Psoas muscle (tissue), 8 donors: ENCODE results near the gene FAHD2A. TPM values are rescaled to one million over a fixed set of nuclear protein-coding genes. Genes with fewer than 3 reads are reported as not detected.
"Not testable (repeated sequence)": the region's sequence is repeated elsewhere in the genome, so short reads cannot be mapped to it uniquely, and the experiment has no call there.

Experiments used
- ATAC-seq, 4 donors: fragments of 200-7000 bp; cut with Tn5 transposase; one replicate each; pipeline ENCODE4 v1.9.1; 2020; ENCODE audit warnings: moderate library complexity in 3 of 4, mild to moderate bottlenecking in 2 of 4
- DNase-seq, 2 donors: peaks; one replicate each; pipeline ENCODE4 v3.0.0-alpha.2; 2020
- H3K27ac ChIP-seq: fragments of 200-600 bp; one replicate; pipeline ENCODE4 v1.8.0; 2022
- H3K27me3 ChIP-seq, 3 donors: fragments of 200-600 bp in 1 of 3; one replicate each; pipeline versions ENCODE4 v1.6.1 to v1.8.0; 2013 to 2022; ENCODE audit warnings: low read length in 2 of 3, mild to moderate bottlenecking in 2 of 3, moderate library complexity in 1 of 3; ENCODE audit not compliant: insufficient read depth in 3 of 3
- H3K36me3 ChIP-seq, 2 donors: fragments of 200-600 bp in 1 of 2; one replicate each; pipeline versions ENCODE4 v1.6.1 to v1.8.0; 2013 to 2022; ENCODE audit warnings: low read depth in 1 of 2, mild to moderate bottlenecking in 1 of 2, moderate library complexity in 1 of 2; ENCODE audit not compliant: insufficient read depth in 1 of 2
- H3K4me1 ChIP-seq: fragments of 200-600 bp; one replicate; pipeline ENCODE4 v1.8.0; 2022
- H3K4me3 ChIP-seq: fragments of 200-600 bp; one replicate; pipeline ENCODE4 v1.8.0; 2022; ENCODE audit warnings: mild to moderate bottlenecking
- H3K9me3 ChIP-seq: fragments of 200-600 bp; one replicate; pipeline ENCODE4 v1.8.0; 2022
- WGBS, 3 donors: extraction: QIAGEN DNeasy Blood & Tissue Kit; methylation state at CpG; one replicate each; pipeline versions ENCODE4 v1.1.6 to v1.1.7; 2013; 5-methylcytosine and 5-hydroxymethylcytosine counted together
- intact Hi-C, 2 donors: fragments of 100-400 bp; cut with DNase I; formaldehyde crosslinking; loops; one replicate each; pipeline versions ENCODE4 v1.11.0 to v1.14.2; 2022
- polyA plus RNA-seq, 3 donors: library from polyadenylated mRNA; stranded (reverse); fragments of 200-250 nt; gene quantifications; one replicate each; pipeline ENCODE4 v1.2.3, GENCODE V29; 2013
- total RNA-seq, 4 donors: library from RNA; stranded (reverse); fragmentation: NEBNext Ultra II Directional in 2 of 4; extraction: Animal tissue kit (Norgen Biotek cat#: 25700) in 2 of 4; gene quantifications; one replicate each; pipeline versions ENCODE4 v1.2.1 to v1.2.4, GENCODE V29; 2021 to 2023
- donor health status: healthy with polysubstance abuse.
- donor health status: DM: no; HTN: no; CAD: no; lungs with moderate emphysema.
- donor health status: Bipolar disorder and iron deficiency.
- donor health status: healthy.
- donor health status: DM: yes; HTN: yes; CAD: no.
- donor health status: DM: no; HTN: no; CAD: no.
- donor health status: DM: no; HTN: no; CAD: no.
- donor health status: DM: yes; HTN: yes; CAD: no.

Gene FAHD2A
- total and polyA plus RNA-seq, 7 donors: 21.9 to 39.0 (median 28.4) TPM

DNA sequence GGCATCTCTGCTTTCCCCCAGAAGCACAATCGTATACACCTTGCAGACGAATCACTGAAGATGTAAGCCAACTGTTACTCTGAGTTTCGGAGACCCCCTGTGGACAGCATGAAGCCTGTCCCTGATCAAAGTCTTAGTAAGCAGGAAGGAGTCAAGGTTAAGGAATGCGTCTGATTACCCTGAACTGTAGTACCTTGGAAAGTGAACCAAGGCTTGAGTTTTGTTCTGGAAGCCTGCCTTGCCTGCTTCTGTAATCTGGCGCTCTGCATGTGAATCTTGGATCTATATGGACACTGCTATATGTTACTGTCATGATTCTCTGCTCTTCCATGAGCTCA, 33.3 kb downstream of the FAHD2A start:
- H3K27ac ChIP-seq, H3K9me3 ChIP-seq, H3K4me1 ChIP-seq, intact Hi-C loops, ATAC-seq, H3K27me3 ChIP-seq, H3K36me3 ChIP-seq, H3K4me3 ChIP-seq, DNase-seq: not testable (repeated sequence)
- WGBS, 3 donors: 23 to 49% (median 30%) methylated on average over 3 of the region's 5 CpGs

DNA sequence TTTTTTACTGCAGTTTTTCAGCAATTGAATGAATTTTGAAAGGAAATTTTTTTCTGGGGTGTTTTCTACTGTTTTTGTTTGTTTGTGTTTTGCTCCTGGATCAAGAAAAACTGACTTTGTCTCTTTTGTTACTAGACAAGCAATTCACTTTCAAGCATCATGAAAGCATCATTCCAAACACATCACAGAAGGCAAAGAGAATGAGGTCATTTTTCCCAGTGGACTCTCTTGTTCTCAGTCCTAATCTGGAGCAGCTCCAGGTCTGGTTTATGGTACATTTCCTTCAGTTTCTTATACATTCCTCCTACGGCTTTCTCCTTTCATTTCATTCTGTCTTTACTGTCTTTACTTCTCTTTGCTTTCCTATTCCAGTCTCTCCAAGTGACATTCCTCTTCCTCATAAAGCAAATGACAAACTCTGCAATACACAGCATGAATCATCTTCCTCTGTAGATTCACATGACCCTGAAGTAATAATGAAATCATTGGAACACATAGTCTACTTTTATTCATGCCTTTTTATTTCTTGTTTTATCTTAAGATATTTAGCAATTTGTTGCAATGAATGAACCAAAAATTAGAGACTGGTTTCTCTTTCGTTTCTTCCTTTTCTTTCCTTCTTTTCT, 40.1 kb downstream of the FAHD2A start:
- WGBS, 3 donors: no CpG with 5 or more reads among the region's 2 CpGs
- intact Hi-C loops: not testable (repeated sequence)

DNA sequence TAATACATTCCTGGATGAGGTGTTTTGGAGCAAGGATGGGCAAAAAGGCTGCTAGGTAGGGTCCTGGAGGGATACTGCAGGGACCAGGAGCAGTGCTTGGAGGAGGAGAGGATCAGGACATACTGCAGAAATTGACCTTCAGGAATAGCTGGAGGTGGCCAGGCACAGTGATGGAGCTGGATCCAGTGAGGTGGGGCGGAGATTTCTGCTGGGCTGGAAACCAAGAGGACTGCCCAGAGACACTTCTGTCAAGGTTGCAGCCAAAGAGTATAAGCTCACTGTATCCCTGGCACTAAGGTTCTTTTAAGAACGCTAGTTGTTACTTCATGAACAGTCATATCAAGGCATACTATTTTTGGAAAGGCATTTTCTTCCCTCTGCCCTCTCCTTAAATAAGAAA, 42.8 kb downstream of the FAHD2A start:
- ATAC-seq, H3K27ac ChIP-seq, intact Hi-C loops, H3K4me3 ChIP-seq, H3K9me3 ChIP-seq, DNase-seq, H3K36me3 ChIP-seq, H3K27me3 ChIP-seq, H3K4me1 ChIP-seq: not testable (repeated sequence)
- WGBS, 3 donors: no CpG with 5 or more reads among the region's 2 CpGs

More for the DNA sequence above, 40.1 kb downstream of the FAHD2A start:
- H3K4me1 ChIP-seq, H3K27me3 ChIP-seq, ATAC-seq, H3K36me3 ChIP-seq, DNase-seq, H3K9me3 ChIP-seq, H3K27ac ChIP-seq, H3K4me3 ChIP-seq: not testable (repeated sequence)

DNA sequence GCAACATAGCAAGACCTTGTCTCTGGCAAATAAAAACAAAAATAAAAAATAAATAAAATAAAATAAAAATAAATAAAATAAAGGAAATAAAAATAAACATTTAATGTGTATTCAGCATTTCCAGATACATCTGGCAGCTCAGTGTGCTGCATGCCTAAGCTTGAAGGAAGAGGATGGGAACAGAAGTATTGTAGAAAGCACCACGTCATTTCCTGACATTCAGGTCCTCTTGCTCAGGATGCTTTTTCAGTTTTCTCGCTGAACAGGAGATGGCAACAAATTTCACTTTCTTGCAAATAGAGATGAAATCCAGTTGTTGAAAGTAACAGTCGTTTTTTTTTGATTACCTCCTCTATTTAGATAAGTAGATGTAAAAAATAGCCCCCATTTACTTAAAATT, 60.8 kb downstream of the FAHD2A start:
- ATAC-seq, H3K27me3 ChIP-seq, H3K9me3 ChIP-seq, H3K4me3 ChIP-seq, intact Hi-C loops, DNase-seq, H3K36me3 ChIP-seq, H3K4me1 ChIP-seq, H3K27ac ChIP-seq: not testable (repeated sequence)
- no CpG with 5 or more reads among the region's 3 CpGs for WGBS, 3 donors

Other genes starting within 250 kb of the FAHD2A start
- 10 to 100 TPM; 11.0 to 14.5 (median 14.2) TPM for gene ZNF514, start 242.9 kb upstream of the FAHD2A start, total RNA-seq
- gene ZNF514, start 242.9 kb upstream of the FAHD2A start, polyA plus RNA-seq: 10 to 100 TPM in 1 of 3 donors, 1 to 10 TPM in 2; 6.4 to 15.3 (median 7.3) TPM
- 1 to 10 TPM; 2.4 to 5.5 (median 2.9) TPM for gene ZNF2, start 236.9 kb upstream of the FAHD2A start, total RNA-seq
- 1 to 10 TPM; 1.7 to 3.2 (median 2.7) TPM for gene ZNF2, start 236.9 kb upstream of the FAHD2A start, polyA plus RNA-seq
- gene ZNF892, start 195.2 kb upstream of the FAHD2A start, total RNA-seq: 1 to 10 TPM in 3 of 4 donors, under 1 TPM in 1; 0.76 to 2.5 (median 2.0) TPM
- gene ZNF892, start 195.2 kb upstream of the FAHD2A start, polyA plus RNA-seq: 1 to 10 TPM in 1 of 3 donors, under 1 TPM in 2; 0.33 to 3.3 (median 0.35) TPM
- gene PROM2, start 128.3 kb upstream of the FAHD2A start, total RNA-seq: 1 to 10 TPM in 2 of 4 donors, under 1 TPM in 2; 0.54 to 1.4 (median 1.1) TPM
- gene PROM2, start 128.3 kb upstream of the FAHD2A start, polyA plus RNA-seq: 1 to 10 TPM in 1 of 3 donors, under 1 TPM in 2; 0.18 to 1.3 (median 0.32) TPM
- gene KCNIP3, start 105.4 kb upstream of the FAHD2A start, total RNA-seq: 1 to 10 TPM in 2 of 4 donors, under 1 TPM in 2; 0.93 to 2.0 (median 1.1) TPM
- 1 to 10 TPM; 1.3 to 2.0 (median 1.8) TPM for gene KCNIP3, start 105.4 kb upstream of the FAHD2A start, polyA plus RNA-seq
- not detected for gene TRIM43B, start 82.0 kb downstream of the FAHD2A start, total RNA-seq
- gene TRIM43B, start 82.0 kb downstream of the FAHD2A start, polyA plus RNA-seq: not detected
- gene TRIM43, start 189.3 kb downstream of the FAHD2A start, total RNA-seq: not detected
- not detected for gene TRIM43, start 189.3 kb downstream of the FAHD2A start, polyA plus RNA-seq